CD14-positive monocyte (primary cell): Measurements from ENCODE around the gene SUCLG2. TPM values are rescaled to one million over a fixed set of nuclear protein-coding genes. Genes with fewer than 3 reads are reported as not detected.

Source experiments
- DNase-seq, 3 donors: peaks; one replicate each; pipeline ENCODE4 v3.0.0-alpha.2; 2011 to 2022
- H2AFZ ChIP-seq: 2 replicates; pipeline ENCODE4 v1.6.0; 2012; ENCODE audit warnings: mild to moderate bottlenecking, low read depth, low read length, inconsistent platforms; ENCODE audit not compliant: insufficient read depth, poor library complexity, severe bottlenecking
- H3K27ac ChIP-seq, 2 donors: 1 replicate in 1 of 2; 2 replicates in 1 of 2; pipeline ENCODE4 v1.5.1; 2012 to 2013; ENCODE audit warnings: low read length in 2 of 2, control low read depth in 1 of 2, inconsistent platforms in 1 of 2, low read depth in 1 of 2, mild to moderate bottlenecking in 1 of 2
- H3K27me3 ChIP-seq, 2 donors: one replicate each; pipeline versions ENCODE4 v1.6.0 to v1.6.1; 2011 to 2013; ENCODE audit warnings: low read length in 2 of 2; ENCODE audit not compliant: control insufficient read depth in 2 of 2, insufficient read depth in 2 of 2
- H3K36me3 ChIP-seq, 2 donors: replicated peaks in 1 of 2; 1 replicate in 1 of 2; 2 replicates in 1 of 2; pipeline versions ENCODE4 v1.5.1 to v1.6.1; 2012 to 2013; ENCODE audit warnings: low read length in 2 of 2, control low read depth in 1 of 2, inconsistent platforms in 1 of 2, mild to moderate bottlenecking in 1 of 2; ENCODE audit not compliant: insufficient read depth in 2 of 2, control insufficient read depth in 1 of 2
- H3K4me1 ChIP-seq, 2 donors: 1 replicate in 1 of 2; 2 replicates in 1 of 2; pipeline versions ENCODE4 v1.5.1 to v1.6.1; 2012 to 2013; ENCODE audit warnings: low read length in 2 of 2, control low read depth in 1 of 2, inconsistent platforms in 1 of 2, mild to moderate bottlenecking in 1 of 2, moderate library complexity in 1 of 2; ENCODE audit not compliant: insufficient read depth in 2 of 2, control insufficient read depth in 1 of 2
- H3K4me2 ChIP-seq: replicated peaks from 2 replicates; pipeline ENCODE3; 2012; ENCODE audit warnings: low read length, moderate library complexity, mild to moderate bottlenecking; ENCODE audit not compliant: poor library complexity, severe bottlenecking; ENCODE audit errors: extremely low read depth
- H3K4me3 ChIP-seq, 3 experiments: fragments of 200-600 bp in 1 of 3; sonication (generic) in 1 of 3; replicated peaks in 1 of 3; 1 replicate in 2 of 3; 2 replicates in 1 of 3; pipeline ENCODE4 v1.5.1; 2011 to 2013; ENCODE audit warnings: low read length in 3 of 3, mild to moderate bottlenecking in 3 of 3, control low read depth in 2 of 3, low read depth in 2 of 3, inconsistent platforms in 1 of 3, moderate library complexity in 1 of 3
- H3K79me2 ChIP-seq: 2 replicates; pipeline ENCODE4 v1.6.0; 2012; ENCODE audit warnings: mild to moderate bottlenecking, control low read depth, inconsistent platforms, low read length, moderate library complexity; ENCODE audit not compliant: insufficient read depth
- H3K9ac ChIP-seq: 2 replicates; pipeline ENCODE4 v1.6.0; 2017; ENCODE audit warnings: low read length, mild to moderate bottlenecking; ENCODE audit not compliant: insufficient read depth, poor library complexity, severe bottlenecking
- H3K9me3 ChIP-seq, 2 donors: replicated peaks in 1 of 2; 1 replicate in 1 of 2; 2 replicates in 1 of 2; pipeline versions ENCODE4 v1.5.1 to v1.6.1; 2012 to 2013; ENCODE audit warnings: low read length in 2 of 2, control low read depth in 1 of 2; ENCODE audit not compliant: control insufficient read depth in 1 of 2, insufficient read depth in 1 of 2
- H4K20me1 ChIP-seq: 2 replicates; pipeline ENCODE4 v1.6.0; 2012; ENCODE audit warnings: mild to moderate bottlenecking, low read length, control low read depth, moderate library complexity; ENCODE audit not compliant: insufficient read depth
- H3K27ac Mint-ChIP-seq, 7 donors: one replicate each; pipeline ENCODE4 v1.8.0; 2020; ENCODE audit warnings: mild to moderate bottlenecking in 7 of 7, mixed read lengths in 7 of 7, moderate library complexity in 6 of 7, inconsistent platforms in 2 of 7
- H3K27me3 Mint-ChIP-seq, 3 donors: one replicate each; pipeline ENCODE4 v1.8.0; 2021 to 2022; ENCODE audit warnings: low read depth in 3 of 3, mild to moderate bottlenecking in 3 of 3, mixed read lengths in 3 of 3, moderate library complexity in 3 of 3, inconsistent platforms in 1 of 3
- H3K36me3 Mint-ChIP-seq, 2 donors: one replicate each; pipeline ENCODE4 v1.8.0; 2020; ENCODE audit warnings: mixed read lengths in 2 of 2, inconsistent platforms in 1 of 2, mild to moderate bottlenecking in 1 of 2
- H3K4me1 Mint-ChIP-seq: one replicate; pipeline ENCODE4 v1.8.0; 2020; ENCODE audit warnings: mild to moderate bottlenecking, mixed read lengths
- H3K4me3 Mint-ChIP-seq, 2 donors: one replicate each; pipeline ENCODE4 v1.8.0; 2020; ENCODE audit warnings: mild to moderate bottlenecking in 2 of 2, mixed read lengths in 2 of 2, moderate library complexity in 1 of 2
- H3K9me3 Mint-ChIP-seq, 7 donors: one replicate each; pipeline ENCODE4 v1.8.0; 2020 to 2022; ENCODE audit warnings: mixed read lengths in 7 of 7, mild to moderate bottlenecking in 6 of 7, moderate library complexity in 6 of 7, inconsistent platforms in 2 of 7
- WGBS: methylation state at CpG from one replicate; pipeline ENCODE4 v1.1.5; 2013; ENCODE audit warnings: missing lambda C conversion rate; ENCODE audit not compliant: insufficient coverage; 5-methylcytosine and 5-hydroxymethylcytosine counted together
- intact Hi-C, 2 donors: fragments of 100-400 bp; cut with micrococcal nuclease; formaldehyde crosslinking; loops; one replicate each; pipeline versions ENCODE4 v1.15.0 to v1.15.1; 2023
- polyA plus RNA-seq, 3 donors: library from polyadenylated mRNA; depleted of rRNA in 1 of 3; unstranded in 2 of 3; stranded (reverse) in 1 of 3; fragments of 300-500 nt in 2 of 3; fragments of >200 nt in 1 of 3; fragmentation: Illumina TruSeq in 2 of 3; gene quantifications; 1 replicate in 2 of 3; 2 replicates in 1 of 3; pipeline ENCODE4 v1.2.3, GENCODE V29; 2012 to 2021
- TF ChIP-seq, protein P1 (sequence below): fragments of 200-600 bp; IDR thresholded peaks from one replicate; pipeline ENCODE4 v1.8.0; 2022; ENCODE audit warnings: antibody characterized with exemption, mild to moderate bottlenecking

SUCLG2 gene
- polyA plus RNA-seq, 3 donors = 10.8 to 37.5 (median 32.9) TPM

DNA sequence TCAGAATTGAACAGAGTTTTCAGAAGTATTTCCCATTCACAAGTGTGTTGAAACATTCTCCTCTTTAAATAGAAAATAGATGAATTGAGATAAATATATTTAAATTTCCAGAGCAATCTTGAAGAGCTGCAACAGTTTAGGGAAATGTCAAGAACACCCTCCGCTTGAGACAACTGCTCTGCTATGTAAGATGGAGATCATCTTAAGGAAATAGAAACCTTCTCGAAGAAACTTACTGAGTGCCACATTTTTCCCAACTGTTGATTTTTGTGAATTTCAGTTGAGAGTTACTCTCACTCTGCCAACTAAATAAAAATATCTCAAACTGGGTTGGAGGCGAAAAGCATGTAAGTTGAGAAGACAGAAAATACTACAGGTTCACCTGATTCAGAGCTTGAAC lies 78.0 kb downstream of the SUCLG2 start:
- no CpG with 5 or more reads among the region's 3 CpGs for WGBS
- Histone ChIP-seq H4K20me1 (no peaks in the 10 kb centered on the region), H3K9ac (no peak overlapping the region), H3K4me3 (no peak overlapping the region), H3K36me3 (peaks cover 0 to 5% of the 10 kb centered on the region in 2 donors), H2AFZ (no peak overlapping the region), H3K4me2 (no peak overlapping the region), H3K27ac (no peak overlapping the region), H3K27me3 (no peaks in the 10 kb centered on the region), H3K9me3 (peaks cover 1 to 3% of the 10 kb centered on the region in 2 donors), H3K4me1 (no peaks in the 10 kb centered on the region), H3K79me2 (no peaks in the 10 kb centered on the region)
- no peak overlapping the region for H3K4me3 Mint-ChIP-seq
- no peaks in the 10 kb centered on the region for H3K4me1 Mint-ChIP-seq
- intact Hi-C loops = no loop called here
- peaks cover 0 to 2% (median 2%) of the 10 kb centered on the region in 3 donors for H3K27me3 Mint-ChIP-seq
- peaks cover 0 to 7% (median 4%) of the 10 kb centered on the region in 7 donors for H3K9me3 Mint-ChIP-seq
- DNase-seq = no peak
- peaks cover 16 to 29% of the 10 kb centered on the region in 2 donors for H3K36me3 Mint-ChIP-seq
- no peak overlapping the region for H3K27ac Mint-ChIP-seq
- TF ChIP-seq, protein P1, sequence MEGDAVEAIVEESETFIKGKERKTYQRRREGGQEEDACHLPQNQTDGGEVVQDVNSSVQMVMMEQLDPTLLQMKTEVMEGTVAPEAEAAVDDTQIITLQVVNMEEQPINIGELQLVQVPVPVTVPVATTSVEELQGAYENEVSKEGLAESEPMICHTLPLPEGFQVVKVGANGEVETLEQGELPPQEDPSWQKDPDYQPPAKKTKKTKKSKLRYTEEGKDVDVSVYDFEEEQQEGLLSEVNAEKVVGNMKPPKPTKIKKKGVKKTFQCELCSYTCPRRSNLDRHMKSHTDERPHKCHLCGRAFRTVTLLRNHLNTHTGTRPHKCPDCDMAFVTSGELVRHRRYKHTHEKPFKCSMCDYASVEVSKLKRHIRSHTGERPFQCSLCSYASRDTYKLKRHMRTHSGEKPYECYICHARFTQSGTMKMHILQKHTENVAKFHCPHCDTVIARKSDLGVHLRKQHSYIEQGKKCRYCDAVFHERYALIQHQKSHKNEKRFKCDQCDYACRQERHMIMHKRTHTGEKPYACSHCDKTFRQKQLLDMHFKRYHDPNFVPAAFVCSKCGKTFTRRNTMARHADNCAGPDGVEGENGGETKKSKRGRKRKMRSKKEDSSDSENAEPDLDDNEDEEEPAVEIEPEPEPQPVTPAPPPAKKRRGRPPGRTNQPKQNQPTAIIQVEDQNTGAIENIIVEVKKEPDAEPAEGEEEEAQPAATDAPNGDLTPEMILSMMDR = no peak

DNA sequence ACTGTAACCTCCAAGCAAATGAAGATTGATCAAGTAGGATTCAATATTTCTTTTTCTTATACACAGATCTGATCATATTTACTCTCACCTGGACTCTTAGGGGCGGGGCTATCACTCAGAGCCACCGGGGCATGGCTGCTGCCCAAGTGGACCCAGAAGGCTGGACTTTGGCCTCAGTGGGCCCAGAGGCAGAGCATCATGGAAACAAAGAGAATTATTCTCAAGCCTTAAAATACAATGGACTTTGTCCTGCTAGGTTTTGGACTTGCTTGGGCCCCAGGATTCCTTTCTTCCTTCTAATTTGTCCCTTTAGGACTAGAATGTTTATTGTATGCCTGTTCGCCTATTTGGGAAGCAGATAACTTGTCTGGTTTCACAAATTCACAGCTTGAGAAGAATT lies 85.1 kb downstream of the SUCLG2 start:
- TF ChIP-seq, protein P1 = no peak
- no peaks in the 10 kb centered on the region for H4K20me1 ChIP-seq
- H3K27ac ChIP-seq = no peak overlapping the region
- no peaks in the 10 kb centered on the region for H3K27me3 Mint-ChIP-seq
- H3K36me3 ChIP-seq = peaks cover 0 to 5% of the 10 kb centered on the region in 2 donors
- H3K9ac ChIP-seq = no peak overlapping the region
- intact Hi-C loops = no loop called here
- H3K36me3 Mint-ChIP-seq = peaks cover 7 to 22% of the 10 kb centered on the region in 2 donors
- WGBS = 100% methylated on average over 2 of the region's 3 CpGs
- no peak for DNase-seq
- peaks cover 12 to 16% of the 10 kb centered on the region in 2 donors for H3K9me3 ChIP-seq
- H3K4me1 Mint-ChIP-seq = no peaks in the 10 kb centered on the region
- H3K27me3 ChIP-seq = no peaks in the 10 kb centered on the region
- H3K4me3 Mint-ChIP-seq = no peak overlapping the region
- H2AFZ ChIP-seq = no peak overlapping the region
- H3K27ac Mint-ChIP-seq = no peak overlapping the region
- H3K79me2 ChIP-seq = no peaks in the 10 kb centered on the region
- H3K9me3 Mint-ChIP-seq = peaks cover 9 to 21% (median 14%) of the 10 kb centered on the region in 7 donors
- H3K4me1 ChIP-seq = no peaks in the 10 kb centered on the region
- H3K4me2 ChIP-seq = no peak overlapping the region
- H3K4me3 ChIP-seq = no peak overlapping the region
